ENCODE measurements around the gene PPCS. TPM values are rescaled to one million over a fixed set of nuclear protein-coding genes. Genes with fewer than 3 reads are reported as not detected.

Gene PPCS
- total and polyA plus RNA-seq, 2 of the 8 experiments (the other 6 are each of a cell fraction or from before 2014, with no cell fraction given) = 24.5 to 35.3 TPM

- no peak overlapping the region for H3K56ac ChIP-seq (replicated peaks; ENCODE audit: insufficient read length, low read depth, low read length)
- H3K79me1 ChIP-seq (ENCODE audit: low read depth, low read length) = no peaks in the 10 kb centered on the region
- no peak overlapping the region for H4K8ac ChIP-seq (ENCODE audit: extremely low read depth, insufficient read depth, low read length)
- no peaks in the 10 kb centered on the region for H3K4me1 ChIP-seq (replicated peaks in 1 of 4; ENCODE audit: control insufficient read depth in 3 of 4, insufficient read depth in 4 of 4, low read length in 3 of 4)
- H3K23me2 ChIP-seq (ENCODE audit: low read depth, low read length) = no peaks in the 10 kb centered on the region
- H4K20me1 ChIP-seq (replicated peaks in 1 of 2; ENCODE audit: control insufficient read depth in 1 of 2, insufficient read depth in 2 of 2, low read length in 2 of 2) = no peaks in the 10 kb centered on the region
- POLR2A ChIA-PET (ENCODE audit: partially characterized antibody) = no interaction called here
- no peak overlapping the region for H3K4ac ChIP-seq (replicated peaks; ENCODE audit: insufficient read length, low read depth, low read length)
- no peak overlapping the region for H2BK20ac ChIP-seq (ENCODE audit: low read length)
- H3K14ac ChIP-seq (ENCODE audit: insufficient read length) = no peak overlapping the region
- no peak overlapping the region for H3K9ac ChIP-seq (replicated peaks in 1 of 4; ENCODE audit: extremely low read depth in 1 of 4, low read depth in 3 of 4, low read length in 3 of 4)
- no peak overlapping the region for H4K5ac ChIP-seq (ENCODE audit: insufficient read length, low read depth, low read length)
- no peak overlapping the region for H2AFZ ChIP-seq (ENCODE audit: low read length)
- no peak overlapping the region for H2AK5ac ChIP-seq (ENCODE audit: low read depth, low read length)
- H4K91ac ChIP-seq (replicated peaks; ENCODE audit: insufficient read length, low read length) = no peak overlapping the region
- H3K4me3 ChIP-seq (ENCODE audit: extremely low read depth in 1 of 4, insufficient read depth in 2 of 4, low read depth in 3 of 4, low read length in 4 of 4) = no peak overlapping the region
- no peaks in the 10 kb centered on the region for H3K79me2 ChIP-seq (ENCODE audit: control insufficient read depth in 1 of 2, insufficient read depth in 2 of 2, low read length in 2 of 2)
- H2BK5ac ChIP-seq (ENCODE audit: low read depth, low read length) = no peak overlapping the region
- FAIRE-seq = no peak
- H3K4me2 ChIP-seq (ENCODE audit: insufficient read depth in 1 of 2, low read depth in 2 of 2, low read length in 2 of 2) = no peak overlapping the region
- H3K27me3 ChIP-seq (replicated peaks in 1 of 4; ENCODE audit: control insufficient read depth in 3 of 4, extremely low read depth in 1 of 4, insufficient read depth in 3 of 4, low read length in 3 of 4) = no peaks in the 10 kb centered on the region
- no peak overlapping the region for H2BK15ac ChIP-seq (ENCODE audit: low read length)
- H3K36me3 ChIP-seq (ENCODE audit: control insufficient read depth in 2 of 4, insufficient read depth in 4 of 4, low read length in 3 of 4) = no peaks in the 10 kb centered on the region
- no peak for DNase-seq (ENCODE audit: low read depth in 1 of 2, low spot score in 2 of 2)
- no peaks in the 10 kb centered on the region for H3K9me3 ChIP-seq (ENCODE audit: insufficient read depth in 2 of 2, low read depth in 1 of 2, low read length in 1 of 2)
- no peak overlapping the region for H3K18ac ChIP-seq (ENCODE audit: extremely low read depth, low read length)
- H2BK120ac ChIP-seq (replicated peaks; ENCODE audit: low read depth, low read length) = no peak overlapping the region
- TF ChIP-seq GABPA (IDR thresholded peaks at IDR 0.05; ENCODE audit: borderline replicate concordance, insufficient read depth, low read length) (no peak), RAD21 (IDR thresholded peaks at IDR 0.05 in 1 of 2, conservative IDR thresholded peaks at IDR 0.05 in 1 of 2; ENCODE audit: low read depth in 2 of 2, low read length in 2 of 2) (no peak), EZH2 (IDR thresholded peaks at IDR 0.05; ENCODE audit: low read depth, low read length, severe bottlenecking) (no peak), TEAD4 (IDR thresholded peaks at IDR 0.05; ENCODE audit: low read depth, low read length) (no peak), TBP (IDR thresholded peaks at IDR 0.05; ENCODE audit: low read depth, low read length) (no peak), GTF2F1 (IDR thresholded peaks at IDR 0.05; ENCODE audit: borderline replicate concordance, low read depth, low read length) (no peak), SIN3A (conservative IDR thresholded peaks at IDR 0.05 in 1 of 2, IDR thresholded peaks at IDR 0.05 in 1 of 2; ENCODE audit: low read depth in 1 of 2, low read length in 2 of 2) (no peak), SRF (IDR thresholded peaks at IDR 0.05; ENCODE audit: low read depth, low read length) (no peak)
- TF ChIP-seq, protein P1, sequence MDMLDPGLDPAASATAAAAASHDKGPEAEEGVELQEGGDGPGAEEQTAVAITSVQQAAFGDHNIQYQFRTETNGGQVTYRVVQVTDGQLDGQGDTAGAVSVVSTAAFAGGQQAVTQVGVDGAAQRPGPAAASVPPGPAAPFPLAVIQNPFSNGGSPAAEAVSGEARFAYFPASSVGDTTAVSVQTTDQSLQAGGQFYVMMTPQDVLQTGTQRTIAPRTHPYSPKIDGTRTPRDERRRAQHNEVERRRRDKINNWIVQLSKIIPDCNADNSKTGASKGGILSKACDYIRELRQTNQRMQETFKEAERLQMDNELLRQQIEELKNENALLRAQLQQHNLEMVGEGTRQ (IDR thresholded peaks at IDR 0.05; ENCODE audit: low read length) = no peak
- CTCF ChIA-PET (ENCODE audit: partially characterized antibody) = interaction anchor here (1.1 kb wide), 1 partner anchor 19 kb away, joined by 3 read pairs; no protein-coding TSS in a partner anchor
- H3K23ac ChIP-seq (ENCODE audit: insufficient read length) = no peak overlapping the region
- H3K27ac ChIP-seq (ENCODE audit: low read depth, low read length) = no peak overlapping the region
- H2BK12ac ChIP-seq (ENCODE audit: low read depth, low read length) = no peak overlapping the region
Observed at GRCh38 chr1:42449256-42449655, 7.1 kb upstream of the PPCS start.
